Measurements from ENCODE around the gene ABCF3.

The ABCF3 gene

DNA sequence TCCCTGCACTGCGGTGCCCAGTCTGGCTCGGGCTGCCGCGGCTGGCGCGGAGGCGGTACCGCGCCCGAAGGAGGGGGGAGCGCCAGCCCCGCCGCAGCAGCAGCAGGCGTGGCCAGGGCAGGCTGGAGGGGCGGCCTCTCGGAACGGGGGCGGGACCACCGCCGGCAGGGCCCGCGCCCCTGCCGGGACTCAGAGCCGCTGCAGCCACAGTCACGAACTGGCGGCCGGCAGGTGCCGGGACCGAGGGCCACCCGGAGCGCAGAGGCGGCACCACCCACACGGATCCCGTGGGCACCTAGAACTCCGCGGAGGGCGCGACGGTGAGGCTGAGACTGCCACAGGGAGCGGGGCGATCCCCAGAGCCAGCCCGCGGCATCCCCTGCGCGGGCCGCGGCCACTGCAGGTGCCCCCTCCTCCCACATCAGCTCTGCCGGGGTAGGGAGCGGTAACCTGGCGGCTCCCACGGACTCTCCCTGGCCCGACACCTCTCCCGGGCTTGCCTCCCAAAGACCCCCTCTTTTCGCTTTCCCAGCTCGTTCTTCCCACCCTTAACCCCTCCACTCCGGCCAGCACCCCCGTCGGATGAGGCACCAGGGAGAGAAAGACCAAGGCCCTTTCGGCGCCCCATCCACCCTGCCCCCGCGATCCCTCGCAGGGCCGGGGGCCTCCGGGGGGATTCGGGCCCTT, 43.5 kb downstream of the ABCF3 start, which contains the start of gene VWA5B2:
Gene VWA5B2 (plus strand): TSS at position 192 of the 687 bp plus-strand sequence. CDS start 944 bp downstream, outside the sequence.
- Histone ChIP-seq H3K36me3 (replicated peaks in 1 of 2; ENCODE audit: control insufficient read depth in 2 of 2, insufficient read depth in 2 of 2, low read length in 2 of 2) (no peaks in the 10 kb centered on the region), H2AFZ (ENCODE audit: low read length) (peak within 1 kb of the TSS; percentile 97), H3K4ac (ENCODE audit: low read length) (no peak within 1 kb of the TSS), H2BK15ac (ENCODE audit: low read length) (peak within 1 kb of the TSS; percentile 81), H3K4me1 (ENCODE audit: control insufficient read depth in 2 of 2, insufficient read depth in 1 of 2, low read depth in 1 of 2, low read length in 2 of 2) (peaks cover 4 to 6% of the 10 kb centered on the region in 2 donors), H3K18ac (ENCODE audit: low read length) (peak within 1 kb of the TSS; percentile 89), H3K27me3 (ENCODE audit: control insufficient read depth in 3 of 3, insufficient read depth in 3 of 3, low read depth in 1 of 3, low read length in 3 of 3) (peaks cover 31 to 89% (median 56%) of the 10 kb centered on the region in 3 experiments), H3K9me3 (replicated peaks in 1 of 2; ENCODE audit: control insufficient read depth in 2 of 2, insufficient read depth in 1 of 2, low read depth in 1 of 2, low read length in 2 of 2) (peaks cover 0 to 2% of the 10 kb centered on the region in 2 donors), H4K91ac (ENCODE audit: low read depth, low read length, poor library complexity) (no peak within 1 kb of the TSS), H2BK12ac (ENCODE audit: low read length) (no peak within 1 kb of the TSS), H2AK5ac (ENCODE audit: low read depth, low read length) (peak within 1 kb of the TSS; percentile 75), H4K8ac (ENCODE audit: low read depth, low read length) (peak within 1 kb of the TSS; percentile 82), H3K9ac (ENCODE audit: low read depth, low read length, poor library complexity) (peak within 1 kb of the TSS; percentile 70), H2BK5ac (ENCODE audit: low read length) (no peak within 1 kb of the TSS), H3K79me1 (ENCODE audit: low read depth, low read length) (peaks cover 2% of the 10 kb centered on the region), H2BK120ac (ENCODE audit: low read depth, low read length) (no peak within 1 kb of the TSS), H3K4me2 (ENCODE audit: insufficient read depth, low read length, poor library complexity, severe bottlenecking) (peak within 1 kb of the TSS; percentile 80), H3K23ac (ENCODE audit: low read depth, low read length, poor library complexity) (peak within 1 kb of the TSS; percentile 73), H3K14ac (ENCODE audit: low read length) (peak within 1 kb of the TSS; percentile 82), H3K4me3 (ENCODE audit: low read length in 2 of 2) (peak within 1 kb of the TSS; percentile 46 to 78), H3K27ac (replicated peaks; ENCODE audit: low read length) (no peak within 1 kb of the TSS)
- DNase-seq (ENCODE audit: low spot score), result peak; percentile 71
- no CpG with 5 or more reads among the region's 66 CpGs for WGBS, 2 donors (ENCODE audit: extremely low coverage in 2 of 2, insufficient read length in 2 of 2, insufficient replicate concordance in 1 of 2)

DNA sequence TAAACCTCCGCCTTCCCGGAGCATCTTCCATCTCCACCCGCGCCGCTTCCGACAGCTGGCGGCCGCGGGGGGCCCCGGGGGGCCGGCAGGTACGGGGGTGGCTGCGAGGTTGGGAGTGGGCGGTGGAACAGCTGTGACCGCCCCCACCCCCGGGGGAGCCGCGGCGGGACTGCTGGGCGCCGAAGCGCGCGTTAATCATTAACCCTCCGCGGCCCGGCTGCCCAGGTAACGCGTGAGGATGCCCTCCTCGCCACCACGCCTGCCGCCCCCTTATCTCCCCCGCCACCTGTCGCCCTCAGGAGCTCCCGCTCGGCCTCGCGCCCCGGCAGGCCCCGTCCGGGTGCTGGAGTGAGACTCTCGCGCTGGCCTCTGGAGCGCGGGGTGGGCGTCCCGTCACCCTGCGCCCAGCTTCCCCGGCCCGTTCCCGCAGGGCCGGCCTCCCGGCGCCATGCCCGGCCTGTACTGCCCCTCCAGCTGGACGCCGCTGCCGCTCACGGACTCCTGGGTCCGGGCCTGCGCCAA, 44.1 kb downstream of the ABCF3 start:
- Histone ChIP-seq H2AFZ (ENCODE audit: low read length) (peak overlapping the region; percentile 97), H4K91ac (ENCODE audit: low read depth, low read length, poor library complexity) (no peak overlapping the region), H2BK15ac (ENCODE audit: low read length) (no peak overlapping the region), H3K9ac (ENCODE audit: low read depth, low read length, poor library complexity) (no peak overlapping the region), H3K79me1 (ENCODE audit: low read depth, low read length) (peaks cover 2% of the 10 kb centered on the region), H3K4me2 (ENCODE audit: insufficient read depth, low read length, poor library complexity, severe bottlenecking) (peak overlapping the region; percentile 80), H3K4ac (ENCODE audit: low read length) (no peak overlapping the region), H3K4me1 (ENCODE audit: control insufficient read depth in 2 of 2, insufficient read depth in 1 of 2, low read depth in 1 of 2, low read length in 2 of 2) (peaks cover 4 to 6% of the 10 kb centered on the region in 2 donors), H3K27ac (replicated peaks; ENCODE audit: low read length) (no peak overlapping the region), H4K8ac (ENCODE audit: low read depth, low read length) (no peak overlapping the region), H3K18ac (ENCODE audit: low read length) (peak overlapping the region; percentile 89), H2BK120ac (ENCODE audit: low read depth, low read length) (no peak overlapping the region), H2AK5ac (ENCODE audit: low read depth, low read length) (peak overlapping the region; percentile 75), H3K14ac (ENCODE audit: low read length) (peak overlapping the region; percentile 82), H3K9me3 (replicated peaks in 1 of 2; ENCODE audit: control insufficient read depth in 2 of 2, insufficient read depth in 1 of 2, low read depth in 1 of 2, low read length in 2 of 2) (peaks cover 0 to 2% of the 10 kb centered on the region in 2 donors), H3K23ac (ENCODE audit: low read depth, low read length, poor library complexity) (peak overlapping the region; percentile 73), H3K4me3 (ENCODE audit: low read length in 2 of 2) (peak overlapping the region; percentile 46 to 68), H3K36me3 (replicated peaks in 1 of 2; ENCODE audit: control insufficient read depth in 2 of 2, insufficient read depth in 2 of 2, low read length in 2 of 2) (no peaks in the 10 kb centered on the region), H3K27me3 (ENCODE audit: control insufficient read depth in 3 of 3, insufficient read depth in 3 of 3, low read depth in 1 of 3, low read length in 3 of 3) (peaks cover 31 to 91% (median 56%) of the 10 kb centered on the region in 3 experiments), H2BK5ac (ENCODE audit: low read length) (no peak overlapping the region), H2BK12ac (ENCODE audit: low read length) (no peak overlapping the region)
- WGBS, 2 donors (ENCODE audit: extremely low coverage in 2 of 2, insufficient read length in 2 of 2, insufficient replicate concordance in 1 of 2), result no CpG with 5 or more reads among the region's 61 CpGs
- DNase-seq (ENCODE audit: low spot score), result no peak

- Histone ChIP-seq H3K27me3 (ENCODE audit: control insufficient read depth in 3 of 3, insufficient read depth in 3 of 3, low read depth in 1 of 3, low read length in 3 of 3) (peaks cover 31 to 94% (median 56%) of the 10 kb centered on the region in 3 experiments), H4K91ac (ENCODE audit: low read depth, low read length, poor library complexity) (no peak overlapping the region), H3K4ac (ENCODE audit: low read length) (no peak overlapping the region), H3K4me3 (ENCODE audit: low read length in 2 of 2) (peak overlapping the region in 1 of 2 donors; percentile 68), H3K14ac (ENCODE audit: low read length) (peak overlapping the region; percentile 82), H3K36me3 (replicated peaks in 1 of 2; ENCODE audit: control insufficient read depth in 2 of 2, insufficient read depth in 2 of 2, low read length in 2 of 2) (no peaks in the 10 kb centered on the region), H3K18ac (ENCODE audit: low read length) (peak overlapping the region; percentile 80), H2AK5ac (ENCODE audit: low read depth, low read length) (peak overlapping the region; percentile 75), H3K4me2 (ENCODE audit: insufficient read depth, low read length, poor library complexity, severe bottlenecking) (peak overlapping the region; percentile 80), H2BK120ac (ENCODE audit: low read depth, low read length) (no peak overlapping the region), H3K9ac (ENCODE audit: low read depth, low read length, poor library complexity) (no peak overlapping the region), H3K79me1 (ENCODE audit: low read depth, low read length) (peaks cover 2% of the 10 kb centered on the region), H3K4me1 (ENCODE audit: control insufficient read depth in 2 of 2, insufficient read depth in 1 of 2, low read depth in 1 of 2, low read length in 2 of 2) (peaks cover 4 to 7% of the 10 kb centered on the region in 2 donors), H4K8ac (ENCODE audit: low read depth, low read length) (no peak overlapping the region), H3K23ac (ENCODE audit: low read depth, low read length, poor library complexity) (peak overlapping the region; percentile 73), H2BK15ac (ENCODE audit: low read length) (no peak overlapping the region), H3K9me3 (replicated peaks in 1 of 2; ENCODE audit: control insufficient read depth in 2 of 2, insufficient read depth in 1 of 2, low read depth in 1 of 2, low read length in 2 of 2) (peaks cover 0 to 2% of the 10 kb centered on the region in 2 donors), H2BK12ac (ENCODE audit: low read length) (no peak overlapping the region), H3K27ac (replicated peaks; ENCODE audit: low read length) (no peak overlapping the region), H2BK5ac (ENCODE audit: low read length) (no peak overlapping the region), H2AFZ (ENCODE audit: low read length) (peak overlapping the region; percentile 97)
- no peak for DNase-seq (ENCODE audit: low spot score)
- no CpG with 5 or more reads among the region's 79 CpGs for WGBS, 2 donors (ENCODE audit: extremely low coverage in 2 of 2, insufficient read length in 2 of 2, insufficient replicate concordance in 1 of 2)
Observed at GRCh38 chr3:184230603-184231528, 44.9 kb downstream of the ABCF3 start.

Data from neuronal stem cell (in vitro differentiated cells).